Measurements from ENCODE around the gene SGK2. TPM values are rescaled to one million over a fixed set of nuclear protein-coding genes. Genes with fewer than 3 reads are reported as not detected.

The SGK2 gene
- total and polyA plus RNA-seq, 2 of the 13 experiments (the other 11 are each of a cell fraction or from before 2014, with no cell fraction given) = 6.2 to 29.4 TPM

DNA sequence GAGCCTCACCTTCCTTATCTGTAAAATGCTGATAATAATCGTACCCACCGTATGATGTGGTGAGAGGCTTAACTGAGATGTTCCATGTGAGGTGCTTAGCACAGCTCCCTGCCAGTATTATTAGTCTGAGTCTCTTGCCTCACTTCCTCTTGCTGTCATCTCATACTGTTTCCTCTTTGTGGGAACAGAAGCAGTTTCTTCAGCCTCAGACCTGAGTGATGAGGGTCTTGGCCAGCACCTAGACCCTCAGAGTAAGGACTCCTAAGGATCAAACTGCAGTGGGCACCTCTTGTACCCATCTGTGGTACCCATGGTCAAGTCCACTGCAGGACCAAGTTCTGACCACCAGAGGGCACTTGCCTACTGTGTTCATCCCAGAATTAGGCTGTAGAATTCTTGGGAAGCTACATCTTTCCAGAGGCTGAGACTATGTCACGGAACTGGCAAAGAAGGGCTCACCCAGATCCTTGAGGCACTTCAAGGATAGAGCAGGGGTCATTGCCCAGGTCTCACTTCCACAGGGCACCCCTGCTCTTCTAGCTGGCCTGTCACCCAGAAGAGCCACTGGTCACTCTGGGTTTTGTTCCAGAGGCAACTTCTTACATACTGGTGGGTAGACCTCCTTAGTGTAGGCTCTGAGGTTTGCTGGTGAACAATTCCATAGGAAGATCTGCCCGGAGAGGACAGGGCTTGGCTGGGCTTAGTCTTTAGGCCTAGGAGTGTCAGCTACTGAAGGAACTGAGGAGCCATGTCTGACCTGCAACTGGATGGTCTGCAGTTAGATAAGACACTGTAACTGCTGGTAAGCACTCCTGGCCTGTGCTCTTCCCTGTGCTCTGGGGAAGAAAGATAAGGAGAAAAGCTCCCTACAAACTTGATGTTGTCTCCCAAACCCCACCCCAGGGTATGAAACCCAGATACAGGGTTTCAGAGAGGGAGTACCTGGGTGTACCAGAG, 20.6 kb upstream of the SGK2 start (continued):
- TF ChIP-seq, protein P1, sequence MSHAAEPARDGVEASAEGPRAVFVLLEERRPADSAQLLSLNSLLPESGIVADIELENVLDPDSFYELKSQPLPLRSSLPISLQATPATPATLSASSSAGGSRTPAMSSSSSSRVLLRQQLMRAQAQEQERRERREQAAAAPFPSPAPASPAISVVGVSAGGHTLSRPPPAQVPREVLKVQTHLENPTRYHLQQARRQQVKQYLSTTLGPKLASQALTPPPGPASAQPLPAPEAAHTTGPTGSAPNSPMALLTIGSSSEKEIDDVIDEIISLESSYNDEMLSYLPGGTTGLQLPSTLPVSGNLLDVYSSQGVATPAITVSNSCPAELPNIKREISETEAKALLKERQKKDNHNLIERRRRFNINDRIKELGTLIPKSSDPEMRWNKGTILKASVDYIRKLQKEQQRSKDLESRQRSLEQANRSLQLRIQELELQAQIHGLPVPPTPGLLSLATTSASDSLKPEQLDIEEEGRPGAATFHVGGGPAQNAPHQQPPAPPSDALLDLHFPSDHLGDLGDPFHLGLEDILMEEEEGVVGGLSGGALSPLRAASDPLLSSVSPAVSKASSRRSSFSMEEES (CRISPR knock-in tag; IDR thresholded peaks at IDR 0.05) = 0 out of 2 replicates have a peak, but pooled peaks have one; percentile 12
- TF ChIP-seq ELF3 (CRISPR knock-in tag; IDR thresholded peaks at IDR 0.05) (peak; percentile 72; the same call in 1 of the 2 replicates), ZSCAN22 (CRISPR knock-in tag; IDR thresholded peaks at IDR 0.05) (no peak), SPEN (CRISPR knock-in tag; IDR thresholded peaks at IDR 0.05; ENCODE audit: low read depth) (peak; percentile 50; the same call in 1 of the 2 replicates), ZNF629 (CRISPR knock-in tag; conservative IDR thresholded peaks at IDR 0.05) (peak; percentile 68), FOXO1 (CRISPR knock-in tag; IDR thresholded peaks at IDR 0.05) (no peak), SNAI1 (CRISPR knock-in tag; IDR thresholded peaks at IDR 0.05; ENCODE audit: borderline replicate concordance) (no peak), STAG1 (CRISPR knock-in tag; IDR thresholded peaks at IDR 0.05) (peak; percentile 100), SAFB2 (CRISPR knock-in tag; IDR thresholded peaks at IDR 0.05; ENCODE audit: borderline replicate concordance, low read depth) (peak; percentile 46), ZNF556 (CRISPR knock-in tag; IDR thresholded peaks at IDR 0.05; ENCODE audit: borderline replicate concordance) (0 out of 2 replicates have a peak, but pooled peaks have one; percentile 54), RARA (CRISPR knock-in tag; IDR thresholded peaks at IDR 0.05) (0 out of 2 replicates have a peak, but pooled peaks have one; percentile 11), HDAC2 (CRISPR knock-in tag; IDR thresholded peaks at IDR 0.05) (peak; percentile 35; the same call in 1 of the 2 replicates)
- TF ChIP-seq, protein P2, sequence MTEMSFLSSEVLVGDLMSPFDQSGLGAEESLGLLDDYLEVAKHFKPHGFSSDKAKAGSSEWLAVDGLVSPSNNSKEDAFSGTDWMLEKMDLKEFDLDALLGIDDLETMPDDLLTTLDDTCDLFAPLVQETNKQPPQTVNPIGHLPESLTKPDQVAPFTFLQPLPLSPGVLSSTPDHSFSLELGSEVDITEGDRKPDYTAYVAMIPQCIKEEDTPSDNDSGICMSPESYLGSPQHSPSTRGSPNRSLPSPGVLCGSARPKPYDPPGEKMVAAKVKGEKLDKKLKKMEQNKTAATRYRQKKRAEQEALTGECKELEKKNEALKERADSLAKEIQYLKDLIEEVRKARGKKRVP (CRISPR knock-in tag; IDR thresholded peaks at IDR 0.05) = peak in 1 of 2 experiments; percentile 9; a peak in 1 of 4 replicates
- TF ChIP-seq, protein P3, sequence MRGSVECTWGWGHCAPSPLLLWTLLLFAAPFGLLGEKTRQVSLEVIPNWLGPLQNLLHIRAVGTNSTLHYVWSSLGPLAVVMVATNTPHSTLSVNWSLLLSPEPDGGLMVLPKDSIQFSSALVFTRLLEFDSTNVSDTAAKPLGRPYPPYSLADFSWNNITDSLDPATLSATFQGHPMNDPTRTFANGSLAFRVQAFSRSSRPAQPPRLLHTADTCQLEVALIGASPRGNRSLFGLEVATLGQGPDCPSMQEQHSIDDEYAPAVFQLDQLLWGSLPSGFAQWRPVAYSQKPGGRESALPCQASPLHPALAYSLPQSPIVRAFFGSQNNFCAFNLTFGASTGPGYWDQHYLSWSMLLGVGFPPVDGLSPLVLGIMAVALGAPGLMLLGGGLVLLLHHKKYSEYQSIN (CRISPR knock-in tag; IDR thresholded peaks at IDR 0.05; ENCODE audit: borderline replicate concordance) = no peak
- TF ChIP-seq, protein P4, sequence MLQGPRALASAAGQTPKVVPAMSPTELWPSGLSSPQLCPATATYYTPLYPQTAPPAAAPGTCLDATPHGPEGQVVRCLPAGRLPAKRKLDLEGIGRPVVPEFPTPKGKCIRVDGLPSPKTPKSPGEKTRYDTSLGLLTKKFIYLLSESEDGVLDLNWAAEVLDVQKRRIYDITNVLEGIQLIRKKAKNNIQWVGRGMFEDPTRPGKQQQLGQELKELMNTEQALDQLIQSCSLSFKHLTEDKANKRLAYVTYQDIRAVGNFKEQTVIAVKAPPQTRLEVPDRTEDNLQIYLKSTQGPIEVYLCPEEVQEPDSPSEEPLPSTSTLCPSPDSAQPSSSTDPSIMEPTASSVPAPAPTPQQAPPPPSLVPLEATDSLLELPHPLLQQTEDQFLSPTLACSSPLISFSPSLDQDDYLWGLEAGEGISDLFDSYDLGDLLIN (CRISPR knock-in tag; IDR thresholded peaks at IDR 0.05; ENCODE audit: borderline replicate concordance) = no peak
- TF ChIP-seq, protein P5, sequence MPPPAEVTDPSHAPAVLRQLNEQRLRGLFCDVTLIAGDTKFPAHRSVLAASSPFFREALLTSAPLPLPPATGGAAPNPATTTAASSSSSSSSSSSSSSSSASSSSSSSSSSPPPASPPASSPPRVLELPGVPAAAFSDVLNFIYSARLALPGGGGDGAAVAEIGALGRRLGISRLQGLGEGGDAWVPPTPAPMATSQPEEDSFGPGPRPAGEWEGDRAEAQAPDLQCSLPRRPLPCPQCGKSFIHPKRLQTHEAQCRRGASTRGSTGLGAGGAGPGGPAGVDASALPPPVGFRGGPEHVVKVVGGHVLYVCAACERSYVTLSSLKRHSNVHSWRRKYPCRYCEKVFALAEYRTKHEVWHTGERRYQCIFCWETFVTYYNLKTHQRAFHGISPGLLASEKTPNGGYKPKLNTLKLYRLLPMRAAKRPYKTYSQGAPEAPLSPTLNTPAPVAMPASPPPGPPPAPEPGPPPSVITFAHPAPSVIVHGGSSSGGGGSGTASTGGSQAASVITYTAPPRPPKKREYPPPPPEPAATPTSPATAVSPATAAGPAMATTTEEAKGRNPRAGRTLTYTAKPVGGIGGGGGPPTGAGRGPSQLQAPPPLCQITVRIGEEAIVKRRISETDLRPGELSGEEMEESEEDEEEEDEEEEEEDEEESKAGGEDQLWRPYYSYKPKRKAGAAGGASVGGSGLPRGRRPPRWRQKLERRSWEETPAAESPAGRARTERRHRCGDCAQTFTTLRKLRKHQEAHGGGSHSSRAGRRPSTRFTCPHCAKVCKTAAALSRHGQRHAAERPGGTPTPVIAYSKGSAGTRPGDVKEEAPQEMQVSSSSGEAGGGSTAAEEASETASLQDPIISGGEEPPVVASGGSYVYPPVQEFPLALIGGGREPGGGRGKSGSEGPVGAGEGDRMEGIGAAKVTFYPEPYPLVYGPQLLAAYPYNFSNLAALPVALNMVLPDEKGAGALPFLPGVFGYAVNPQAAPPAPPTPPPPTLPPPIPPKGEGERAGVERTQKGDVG (CRISPR knock-in tag; IDR thresholded peaks at IDR 0.05; ENCODE audit: borderline replicate concordance) = no peak
- TF ChIP-seq, protein P6, sequence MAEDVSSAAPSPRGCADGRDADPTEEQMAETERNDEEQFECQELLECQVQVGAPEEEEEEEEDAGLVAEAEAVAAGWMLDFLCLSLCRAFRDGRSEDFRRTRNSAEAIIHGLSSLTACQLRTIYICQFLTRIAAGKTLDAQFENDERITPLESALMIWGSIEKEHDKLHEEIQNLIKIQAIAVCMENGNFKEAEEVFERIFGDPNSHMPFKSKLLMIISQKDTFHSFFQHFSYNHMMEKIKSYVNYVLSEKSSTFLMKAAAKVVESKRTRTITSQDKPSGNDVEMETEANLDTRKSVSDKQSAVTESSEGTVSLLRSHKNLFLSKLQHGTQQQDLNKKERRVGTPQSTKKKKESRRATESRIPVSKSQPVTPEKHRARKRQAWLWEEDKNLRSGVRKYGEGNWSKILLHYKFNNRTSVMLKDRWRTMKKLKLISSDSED (CRISPR knock-in tag; IDR thresholded peaks at IDR 0.05) = 0 out of 2 replicates have a peak, but pooled peaks have one; percentile 69

All from HepG2 (cell line).